GM19099 (cell line): Measurements from ENCODE around the gene ZSWIM5.

ENCODE experiments used
- POLR2A ChIP-seq: IDR thresholded peaks from 3 replicates; pipeline ENCODE4 v1.6.1; 2011; ENCODE audit warnings: low read depth; ENCODE audit not compliant: insufficient read length; ENCODE audit errors: extremely low read depth

ZSWIM5 gene

DNA sequence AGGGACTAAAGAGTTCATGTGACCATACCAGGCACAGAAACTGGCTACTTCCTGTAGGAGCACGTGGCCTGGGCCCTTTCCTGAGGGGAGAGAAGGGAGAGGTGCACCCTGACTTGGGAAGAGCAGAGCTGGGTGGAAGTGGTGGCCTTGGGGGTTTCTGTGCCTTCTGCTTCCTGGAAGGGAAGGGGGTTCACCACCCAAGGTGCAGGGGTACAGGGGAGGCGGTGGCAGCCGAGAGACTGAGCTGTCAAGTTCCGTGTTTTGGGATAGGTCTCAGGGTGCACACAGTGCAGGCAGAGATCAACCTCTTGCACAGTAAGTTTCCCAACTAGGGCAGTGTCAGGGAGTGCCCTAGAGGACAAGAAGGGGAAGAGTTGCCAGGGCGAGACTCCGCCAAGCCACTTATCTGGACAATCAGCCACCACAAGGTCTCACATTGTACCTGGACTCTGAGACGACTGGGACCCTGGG is 205.4 kb downstream of the ZSWIM5 start:
- TF ChIP-seq POLR2A: no peak

GRCh38 chr1:44999232-44999631 is 207.2 kb downstream of the ZSWIM5 start:
- TF ChIP-seq POLR2A: no peak

GRCh38 chr1:44995467-44996238 is 210.8 kb downstream of the ZSWIM5 start:
- TF ChIP-seq POLR2A: no peak

GRCh38 chr1:44994309-44994898 is 212.0 kb downstream of the ZSWIM5 start:
- TF ChIP-seq POLR2A: no peak

DNA sequence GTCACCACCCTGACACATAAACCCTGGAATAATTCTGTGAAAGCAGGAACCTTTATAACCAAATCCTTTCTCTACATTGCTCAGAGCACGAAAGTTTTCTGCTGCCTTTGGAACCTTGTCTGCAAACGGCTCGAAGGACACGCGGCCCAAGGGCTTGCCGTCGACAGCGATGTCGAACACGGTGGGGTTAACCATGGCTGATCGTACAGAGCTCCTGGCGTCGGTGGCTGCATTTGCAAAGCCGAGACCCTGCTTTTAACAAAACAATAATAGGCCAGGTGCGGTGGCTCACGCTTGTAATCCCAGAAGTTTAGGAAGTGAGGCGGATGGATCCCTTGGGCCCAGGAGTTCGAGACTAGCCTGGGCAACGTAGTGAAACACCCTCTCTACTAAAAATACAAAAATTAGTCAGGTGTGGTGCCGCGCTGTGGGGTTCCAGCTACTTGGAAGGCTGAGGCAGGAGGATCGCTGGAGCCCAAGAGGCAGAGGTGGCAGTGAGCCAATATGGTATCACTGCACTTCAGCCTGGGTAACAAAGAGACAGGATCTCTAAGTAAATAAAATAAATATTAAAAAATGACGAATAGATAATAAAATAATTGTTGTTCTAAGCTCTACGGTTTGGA is 217.8 kb downstream of the ZSWIM5 start:
- TF ChIP-seq POLR2A: no peak

GRCh38 chr1:44985747-44986359 is 220.6 kb downstream of the ZSWIM5 start:
- no peak for TF ChIP-seq POLR2A

GRCh38 chr1:44976252-44976651 is 230.2 kb downstream of the ZSWIM5 start:
- no peak for TF ChIP-seq POLR2A

- no peak for TF ChIP-seq POLR2A
Observed at GRCh38 chr1:44973645-44974044, 232.8 kb downstream of the ZSWIM5 start.

DNA sequence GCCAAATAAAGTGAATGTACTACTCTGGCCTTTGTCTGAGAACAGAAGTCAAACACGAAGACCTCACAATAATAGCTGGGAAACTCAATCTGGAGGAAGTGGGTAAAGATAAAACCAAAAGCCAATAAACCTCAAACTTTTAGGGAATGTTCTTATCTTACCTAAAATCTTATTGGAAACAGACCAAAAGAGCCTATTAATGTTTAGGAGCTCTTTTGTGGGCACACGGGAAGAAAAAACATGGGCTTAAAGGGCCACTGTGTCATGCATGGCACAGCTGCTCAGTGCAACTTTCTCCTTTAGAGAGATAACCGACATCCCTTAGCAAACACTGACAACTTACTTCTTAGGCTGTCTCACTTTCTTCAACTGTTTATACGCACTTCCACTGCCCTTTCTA is 236.1 kb downstream of the ZSWIM5 start:
- no peak for TF ChIP-seq POLR2A
